AG10803 (cell line): ENCODE measurements around the gene NUBP2.
A peak's percentile ranks its signal among the peaks of the same experiment; 100 is the strongest.

Source experiments
- DNase-seq: peaks from one replicate; pipeline ENCODE4 v3.0.0; 2010; ENCODE audit warnings: low read depth
- H3K4me3 ChIP-seq: 2 replicates; pipeline ENCODE4 v1.5.1; 2011; ENCODE audit warnings: mild to moderate bottlenecking, low read length, control low read depth
- CTCF ChIP-seq: conservative IDR thresholded peaks from 2 replicates; pipeline ENCODE4 v1.5.1; 2011; ENCODE audit warnings: mild to moderate bottlenecking, low read length, control low read depth, inconsistent platforms

Gene NUBP2

GRCh38 chr16:1759511-1759910 lies 23.2 kb upstream of the NUBP2 start:
- no peak for DNase-seq
- no peak overlapping the region for H3K4me3 ChIP-seq
- TF ChIP-seq CTCF = no peak

- no peak for DNase-seq
- no peak overlapping the region for H3K4me3 ChIP-seq
- TF ChIP-seq CTCF = no peak
These were observed 21.8 kb upstream of the NUBP2 start for GRCh38 chr16:1760911-1761310.

- no peak for TF ChIP-seq CTCF
- no peak for DNase-seq
- H3K4me3 ChIP-seq = no peak overlapping the region
These were observed 21.0 kb upstream of the NUBP2 start for GRCh38 chr16:1761751-1762150.

- no peak for TF ChIP-seq CTCF
- H3K4me3 ChIP-seq = no peak overlapping the region
- no peak for DNase-seq
These were observed 20.4 kb upstream of the NUBP2 start for GRCh38 chr16:1762196-1762878.

GRCh38 chr16:1762879-1763520 lies 19.8 kb upstream of the NUBP2 start:
- TF ChIP-seq CTCF = no peak
- no peak overlapping the region for H3K4me3 ChIP-seq
- DNase-seq = no peak

GRCh38 chr16:1763521-1764511 lies 18.9 kb upstream of the NUBP2 start:
- peak; percentile 22 for TF ChIP-seq CTCF

More at GRCh38 chr16:1763521-1764511, 18.9 kb upstream of the NUBP2 start:
- no peak for DNase-seq
- no peak overlapping the region for H3K4me3 ChIP-seq
